ENCODE data around the gene SF3B5. TPM values are rescaled to one million over a fixed set of nuclear protein-coding genes. Genes with fewer than 3 reads are reported as not detected.
"Not testable (repeated sequence)": the region's sequence is repeated elsewhere in the genome, so short reads cannot be mapped to it uniquely, and the experiment has no call there.

The SF3B5 gene
- polyA plus RNA-seq = 100 to 1,000 TPM; 346 to 550 (median 357) TPM

DNA sequence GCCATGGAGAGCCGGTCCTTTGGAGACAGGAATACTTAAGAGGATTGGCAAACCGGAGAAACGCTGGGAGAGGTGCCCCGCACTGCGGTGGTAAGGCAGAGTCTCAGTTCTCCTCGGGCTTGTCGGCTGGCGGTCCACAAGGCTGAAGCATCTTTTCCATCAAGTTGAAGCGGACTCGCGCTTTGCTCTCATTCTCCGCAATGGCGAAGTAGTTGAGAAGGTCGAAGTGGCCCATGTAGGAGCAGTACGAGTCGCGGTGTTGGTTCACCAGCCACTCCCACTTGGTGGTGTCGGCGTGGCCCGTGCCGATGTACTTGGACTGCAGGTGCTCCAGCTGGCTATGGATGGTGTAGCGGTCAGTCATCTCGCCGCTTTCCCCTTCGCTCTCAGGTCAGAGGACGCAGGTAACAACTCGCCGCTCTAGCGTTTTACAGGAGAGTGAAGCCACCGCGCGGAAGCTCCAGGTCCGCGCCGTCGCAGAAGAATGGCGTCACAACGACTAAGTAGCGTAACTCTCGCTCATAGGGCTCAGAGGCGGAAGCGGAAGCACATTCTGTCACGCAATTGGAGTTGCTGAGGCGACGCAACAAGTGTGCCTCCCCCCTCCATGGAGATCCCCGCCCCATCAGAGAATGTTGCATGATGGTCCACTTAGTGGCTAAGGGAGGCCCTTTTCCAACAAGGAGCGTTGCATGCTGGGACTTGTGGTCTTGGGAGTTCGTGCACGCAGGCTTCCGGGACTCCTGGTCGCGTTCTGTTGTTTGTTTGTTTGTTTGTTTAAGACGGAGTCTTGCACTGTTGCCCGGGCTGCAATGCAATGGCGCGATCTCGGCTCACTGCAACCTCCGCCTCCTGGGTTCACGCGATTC, at the start of gene SF3B5:
Gene SF3B5 (minus strand): TSS at position 440 of the 869 bp plus-strand sequence. CDS start 76 bp downstream, at position 364.
- peaks cover 0 to 4% (median 0%) of the 10 kb centered on the region in 3 donors for H3K36me3 Mint-ChIP-seq
- peak within 1 kb of the TSS; percentile 96 to 99 (median 99) for H3K4me3 Mint-ChIP-seq
- H3K4me1 Mint-ChIP-seq = peaks cover 28 to 35% of the 10 kb centered on the region in 2 donors
- no peaks in the 10 kb centered on the region for H3K9me3 Mint-ChIP-seq
- DNase-seq = peak; percentile 97 to 98 (median 97)
- peaks cover 9 to 13% (median 12%) of the 10 kb centered on the region in 3 donors for H3K27me3 Mint-ChIP-seq (ENCODE audit: low read depth in 3 of 3)
- H3K27ac Mint-ChIP-seq = peak within 1 kb of the TSS; percentile 94 to 98 (median 98)

DNA sequence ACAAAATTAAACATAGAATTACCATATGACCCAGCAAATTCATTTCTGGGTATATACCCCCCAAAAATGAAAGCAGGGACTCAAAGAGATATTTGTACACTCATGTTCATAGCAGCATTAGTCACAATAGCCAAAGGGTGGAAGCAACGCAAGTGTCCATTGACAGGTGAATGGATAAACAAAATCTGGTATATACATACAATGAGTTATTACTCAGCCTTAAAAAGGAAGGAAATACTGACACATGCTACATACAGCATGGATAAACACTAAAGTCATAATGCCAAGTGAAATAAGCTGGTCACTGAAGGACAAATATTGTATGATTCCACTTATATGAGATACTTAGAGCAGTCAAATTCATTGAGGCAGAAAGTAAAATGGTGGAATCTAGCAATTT, 49.6 kb upstream of the SF3B5 start:
- Mint-ChIP-seq H3K27ac (no peak overlapping the region), H3K27me3 (ENCODE audit: low read depth in 3 of 3) (peaks cover 0 to 2% (median 0%) of the 10 kb centered on the region in 3 donors), H3K4me3 (no peak overlapping the region)

DNA sequence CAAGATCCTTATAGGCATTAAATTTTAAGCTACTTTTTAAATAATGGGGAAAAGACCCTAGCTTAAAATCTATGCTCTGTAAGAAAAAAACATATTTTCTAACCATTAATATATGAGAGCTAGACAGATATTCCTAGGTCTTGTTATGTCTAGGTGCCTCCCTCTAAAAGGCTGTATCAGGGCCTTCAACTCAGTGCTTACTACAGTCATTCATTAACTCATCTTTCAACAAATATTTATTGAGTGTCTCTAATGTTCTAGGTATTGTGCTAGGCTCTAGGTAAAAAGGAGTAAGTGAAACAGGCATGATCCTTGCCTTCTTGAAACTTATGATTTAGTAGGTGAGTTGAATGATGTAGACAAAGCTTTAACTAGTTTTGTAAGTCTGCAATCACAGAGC, 48.5 kb upstream of the SF3B5 start:
- H3K4me3 Mint-ChIP-seq = no peak overlapping the region

More for the DNA sequence above, 49.6 kb upstream of the SF3B5 start:
- DNase-seq = no peak
- H3K36me3 Mint-ChIP-seq = no peaks in the 10 kb centered on the region
- peaks cover 0 to 4% of the 10 kb centered on the region in 2 donors for H3K4me1 Mint-ChIP-seq
- no peaks in the 10 kb centered on the region for H3K9me3 Mint-ChIP-seq

DNA sequence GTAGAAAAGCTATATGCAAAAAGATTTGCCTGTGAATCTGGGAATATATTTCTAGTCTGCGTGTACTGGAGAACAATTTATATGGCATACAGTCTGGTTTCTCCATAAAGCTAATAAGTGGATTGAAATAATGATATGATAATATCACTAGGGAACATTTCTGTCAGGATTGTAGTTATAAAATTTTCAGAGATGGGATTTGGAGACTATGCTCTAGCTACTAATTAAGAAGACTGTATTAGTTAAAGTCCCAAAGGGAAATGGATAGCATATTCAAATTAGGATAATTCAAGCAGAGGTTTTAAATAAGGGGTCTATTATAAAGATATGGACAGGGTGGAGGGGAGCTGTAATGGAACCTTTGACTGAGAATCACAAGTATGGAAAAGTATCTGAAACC, 47.7 kb upstream of the SF3B5 start:
- no peaks in the 10 kb centered on the region for H3K9me3 Mint-ChIP-seq

More for the DNA sequence above, 48.5 kb upstream of the SF3B5 start:
- Mint-ChIP-seq H3K4me1 (no peaks in the 10 kb centered on the region), H3K27ac (no peak overlapping the region), H3K36me3 (no peaks in the 10 kb centered on the region), H3K27me3 (ENCODE audit: low read depth in 3 of 3) (no peaks in the 10 kb centered on the region), H3K9me3 (no peaks in the 10 kb centered on the region)
- no peak for DNase-seq

DNA sequence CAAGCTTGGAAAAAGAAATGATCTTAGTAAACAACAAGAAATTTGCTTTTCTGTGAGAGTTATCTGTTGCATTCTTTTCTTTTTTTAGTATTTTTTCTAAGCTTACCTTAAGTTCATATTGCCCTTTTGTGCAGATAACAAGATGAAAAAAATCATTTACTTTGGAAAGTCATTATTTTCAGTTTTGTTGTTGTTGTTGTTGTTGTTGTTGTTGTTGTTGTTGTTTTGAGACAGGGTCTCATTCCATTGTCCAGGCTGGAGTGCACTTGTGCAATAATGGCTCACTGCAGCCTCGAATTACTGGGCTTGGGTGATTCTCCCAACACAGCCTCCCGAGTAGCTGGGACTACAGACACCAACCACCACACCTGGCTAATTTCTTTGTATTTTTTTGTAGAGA, 46.1 kb upstream of the SF3B5 start:
- Mint-ChIP-seq H3K27ac (no peak overlapping the region), H3K4me1 (no peaks in the 10 kb centered on the region), H3K36me3 (no peaks in the 10 kb centered on the region), H3K4me3 (no peak overlapping the region), H3K27me3 (ENCODE audit: low read depth in 3 of 3) (peaks cover 0 to 3% (median 2%) of the 10 kb centered on the region in 3 donors), H3K9me3 (no peaks in the 10 kb centered on the region)
- no peak for DNase-seq

More for the DNA sequence above, 47.7 kb upstream of the SF3B5 start:
- H3K4me3 Mint-ChIP-seq = no peak overlapping the region
- H3K27ac Mint-ChIP-seq = no peak overlapping the region
- no peaks in the 10 kb centered on the region for H3K4me1 Mint-ChIP-seq
- H3K36me3 Mint-ChIP-seq = no peaks in the 10 kb centered on the region
- DNase-seq = no peak
- H3K27me3 Mint-ChIP-seq (ENCODE audit: low read depth in 3 of 3) = no peaks in the 10 kb centered on the region

DNA sequence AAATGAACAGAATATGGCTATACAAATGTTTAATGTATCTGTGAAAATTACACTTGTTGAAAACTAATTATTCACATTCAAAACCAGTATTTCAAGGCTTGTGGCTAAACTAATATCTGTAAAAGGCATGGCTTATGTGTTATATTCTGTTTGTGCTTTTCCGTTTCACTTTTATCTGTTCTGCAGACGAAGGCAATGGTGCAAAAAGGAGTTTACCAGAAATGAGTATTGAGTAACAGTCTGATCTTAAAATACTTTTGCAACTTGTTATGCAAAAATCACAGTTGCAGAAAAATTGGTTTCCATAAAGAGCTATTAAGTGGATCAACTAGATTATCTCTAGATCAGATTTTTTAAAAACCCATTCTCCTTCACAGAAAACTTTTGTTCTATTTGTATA, 45.5 kb upstream of the SF3B5 start:
- DNase-seq = no peak
- H3K4me1 Mint-ChIP-seq = no peaks in the 10 kb centered on the region
- H3K4me3 Mint-ChIP-seq = no peak overlapping the region
- no peaks in the 10 kb centered on the region for H3K36me3 Mint-ChIP-seq
- peaks cover 0 to 6% (median 2%) of the 10 kb centered on the region in 3 donors for H3K27me3 Mint-ChIP-seq (ENCODE audit: low read depth in 3 of 3)
- no peak overlapping the region for H3K27ac Mint-ChIP-seq
- no peaks in the 10 kb centered on the region for H3K9me3 Mint-ChIP-seq

DNA sequence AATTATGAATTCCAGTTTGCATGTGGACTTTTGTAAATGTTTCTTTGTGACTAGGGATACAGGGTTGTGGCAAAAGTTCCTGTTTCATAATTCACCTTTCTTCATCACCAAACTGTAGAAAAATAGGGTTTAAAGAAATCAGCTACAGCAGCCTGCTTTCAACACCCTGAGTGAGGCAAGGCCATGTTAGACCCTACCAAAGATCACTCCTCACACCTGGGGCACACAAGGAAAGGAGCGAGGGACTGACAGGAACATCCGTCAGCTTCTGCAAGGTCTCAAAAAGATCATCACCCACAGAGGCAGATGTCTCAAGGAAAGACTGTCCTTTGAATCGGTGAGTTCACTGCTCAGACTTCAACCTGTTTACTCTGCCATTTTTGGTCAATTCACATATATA, 44.4 kb upstream of the SF3B5 start:
- H3K36me3 Mint-ChIP-seq = no peaks in the 10 kb centered on the region
- no peak for DNase-seq
- no peaks in the 10 kb centered on the region for H3K4me1 Mint-ChIP-seq
- H3K4me3 Mint-ChIP-seq = no peak overlapping the region
- no peaks in the 10 kb centered on the region for H3K9me3 Mint-ChIP-seq
- no peak overlapping the region for H3K27ac Mint-ChIP-seq
- peaks cover 0 to 6% (median 2%) of the 10 kb centered on the region in 3 donors for H3K27me3 Mint-ChIP-seq (ENCODE audit: low read depth in 3 of 3)

DNA sequence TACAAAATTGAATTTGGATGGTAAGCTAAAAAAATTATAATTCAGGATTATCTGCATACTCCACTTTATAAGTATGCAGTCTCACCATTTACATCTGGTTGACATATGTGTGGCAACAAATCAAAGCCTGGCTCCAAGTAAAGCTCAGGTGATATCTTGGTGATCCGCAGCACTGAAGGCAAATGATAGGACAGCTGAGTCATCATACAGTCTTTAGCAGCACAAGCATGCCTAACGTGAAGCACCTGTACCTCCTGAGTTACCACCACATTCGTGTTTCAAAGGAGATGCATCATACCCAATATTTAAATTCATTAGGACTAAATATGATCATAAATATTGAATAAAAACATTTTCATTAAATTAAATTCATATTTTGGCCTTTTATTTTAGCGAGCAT, 43.2 kb upstream of the SF3B5 start:
- Mint-ChIP-seq H3K36me3 (peaks cover 0 to 1% (median 0%) of the 10 kb centered on the region in 3 donors), H3K4me1 (no peaks in the 10 kb centered on the region), H3K4me3 (no peak overlapping the region), H3K27me3 (ENCODE audit: low read depth in 3 of 3) (peaks cover 2 to 9% (median 3%) of the 10 kb centered on the region in 3 donors), H3K9me3 (no peaks in the 10 kb centered on the region), H3K27ac (no peak overlapping the region)
- no peak for DNase-seq

DNA sequence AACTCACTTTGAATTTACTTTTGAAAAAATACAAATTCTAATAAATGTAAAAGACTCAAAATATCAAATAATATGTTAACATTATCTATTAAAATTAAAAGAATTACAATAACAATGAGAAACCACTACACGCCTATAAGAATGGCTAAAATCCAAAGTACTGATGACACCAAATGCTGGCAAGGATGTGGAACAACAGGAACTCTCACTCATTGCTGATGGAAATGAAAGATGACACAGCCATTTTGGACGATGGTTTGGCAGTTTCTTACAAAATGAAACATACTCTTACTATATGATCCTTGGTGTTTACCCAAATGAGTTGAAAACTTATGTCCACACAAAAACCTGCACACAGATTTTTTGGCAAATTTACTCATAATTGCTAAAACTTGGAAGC, 39.4 kb upstream of the SF3B5 start:
- peaks cover 2 to 9% (median 7%) of the 10 kb centered on the region in 3 donors for H3K27me3 Mint-ChIP-seq (ENCODE audit: low read depth in 3 of 3)
- H3K36me3 Mint-ChIP-seq = peaks cover 0 to 6% (median 0%) of the 10 kb centered on the region in 3 donors
- H3K27ac Mint-ChIP-seq = no peak overlapping the region
- no peaks in the 10 kb centered on the region for H3K4me1 Mint-ChIP-seq
- DNase-seq = no peak
- H3K4me3 Mint-ChIP-seq = no peak overlapping the region
- no peaks in the 10 kb centered on the region for H3K9me3 Mint-ChIP-seq

DNA sequence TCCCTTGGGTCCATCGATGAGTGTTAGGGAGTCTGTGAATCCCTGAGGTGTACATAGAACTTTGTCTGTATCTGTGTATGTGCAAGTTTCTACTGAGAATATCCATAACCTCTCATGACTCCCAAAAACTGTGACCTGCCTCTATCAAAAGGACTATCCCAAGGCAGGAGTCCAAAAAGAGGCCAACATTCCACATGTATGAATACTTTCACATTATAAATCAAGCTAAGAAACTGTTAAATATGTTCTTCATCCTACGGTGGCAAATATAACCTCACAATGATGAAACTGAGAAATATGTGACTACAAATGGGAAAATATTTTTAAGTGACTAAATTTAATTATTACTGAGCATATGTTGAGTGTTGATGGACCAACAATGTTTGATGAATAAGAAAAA, 38.8 kb upstream of the SF3B5 start:
- no peaks in the 10 kb centered on the region for H3K4me1 Mint-ChIP-seq
- H3K27me3 Mint-ChIP-seq (ENCODE audit: low read depth in 3 of 3) = peaks cover 2 to 9% (median 7%) of the 10 kb centered on the region in 3 donors
- peaks cover 0 to 6% (median 0%) of the 10 kb centered on the region in 3 donors for H3K36me3 Mint-ChIP-seq
- DNase-seq = no peak
- no peaks in the 10 kb centered on the region for H3K9me3 Mint-ChIP-seq
- H3K4me3 Mint-ChIP-seq = no peak overlapping the region
- no peak overlapping the region for H3K27ac Mint-ChIP-seq

DNA sequence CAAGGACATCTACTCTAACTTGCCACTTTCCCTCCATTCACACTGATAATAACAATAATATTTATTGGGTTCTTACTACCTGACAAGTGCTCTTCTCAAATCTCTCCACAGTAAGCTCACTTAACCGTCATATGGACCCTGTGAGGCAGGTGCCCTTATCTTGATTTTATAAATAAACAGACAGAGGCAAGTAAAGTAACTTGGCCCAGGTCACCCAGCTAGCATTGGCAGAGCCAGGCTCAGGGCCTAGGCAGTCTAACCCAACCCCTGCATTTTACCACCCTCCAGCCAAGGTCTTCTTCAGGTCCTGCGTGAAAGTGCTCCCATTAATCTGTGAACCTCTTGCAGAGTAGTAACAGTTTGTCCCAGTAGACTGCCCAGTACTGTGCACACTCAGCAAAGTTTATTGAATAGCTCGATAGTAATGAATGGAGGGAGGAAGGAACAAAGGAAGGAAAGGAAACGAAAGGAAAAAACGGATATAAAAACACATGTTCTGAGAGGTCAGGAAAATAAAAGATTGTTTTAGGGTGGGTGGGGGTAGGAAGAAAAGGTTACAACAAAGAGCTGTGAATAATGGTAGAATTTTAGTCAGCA, 38.0 kb upstream of the SF3B5 start:
- peaks cover 3 to 11% (median 9%) of the 10 kb centered on the region in 3 donors for H3K27me3 Mint-ChIP-seq (ENCODE audit: low read depth in 3 of 3)
- no peak overlapping the region for H3K4me3 Mint-ChIP-seq
- DNase-seq = no peak
- peaks cover 0 to 6% (median 0%) of the 10 kb centered on the region in 3 donors for H3K36me3 Mint-ChIP-seq
- no peaks in the 10 kb centered on the region for H3K4me1 Mint-ChIP-seq
- H3K27ac Mint-ChIP-seq = no peak overlapping the region
- H3K9me3 Mint-ChIP-seq = no peaks in the 10 kb centered on the region

DNA sequence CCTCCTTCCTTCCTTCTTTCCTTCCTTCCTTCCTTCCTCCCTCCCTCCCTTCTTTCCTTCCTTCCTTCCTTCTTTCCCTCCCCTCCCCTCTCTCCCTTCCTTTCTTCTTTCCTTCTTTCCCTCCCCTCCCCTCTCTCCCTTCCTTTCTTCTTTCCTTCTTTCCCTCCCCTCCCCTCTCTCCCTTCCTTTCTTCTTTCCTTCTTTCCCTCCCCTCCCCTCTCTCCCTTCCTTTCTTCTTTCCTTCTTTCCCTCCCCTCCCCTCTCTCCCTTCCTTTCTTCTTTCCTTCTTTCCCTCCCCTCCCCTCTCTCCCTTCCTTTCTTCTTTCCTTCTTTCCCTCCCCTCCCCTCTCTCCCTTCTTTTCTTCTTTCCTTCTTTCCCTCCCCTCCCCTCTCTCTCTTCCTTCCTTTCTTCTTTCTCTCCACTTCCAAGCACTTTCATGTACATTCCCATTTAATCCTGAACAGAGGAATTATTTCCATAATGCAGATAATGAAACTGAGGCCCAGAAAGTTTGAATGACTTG, 36.9 kb upstream of the SF3B5 start:
- H3K4me1 Mint-ChIP-seq, H3K27ac Mint-ChIP-seq: not testable (repeated sequence)

DNA sequence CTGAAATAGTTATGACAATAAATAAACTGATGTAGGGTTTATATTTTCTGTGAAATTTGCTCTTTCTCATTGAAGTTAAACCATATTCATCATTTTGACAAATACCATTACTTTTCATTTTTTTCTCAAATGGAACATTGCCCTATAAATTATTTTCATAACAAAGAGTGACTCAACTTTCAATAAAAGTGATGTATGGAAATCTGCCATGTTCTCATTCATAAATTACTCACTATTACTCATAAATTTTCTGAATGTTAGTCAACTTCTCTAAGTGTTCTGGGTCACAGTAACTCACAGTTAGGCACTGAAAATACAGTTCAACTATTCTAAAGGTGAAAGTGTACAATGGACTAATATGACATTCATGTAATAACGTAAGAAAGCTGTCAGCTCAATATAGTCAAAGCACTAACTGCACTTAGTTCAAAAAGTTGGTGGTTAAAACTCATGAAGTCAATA, 35.9 kb upstream of the SF3B5 start:
- H3K4me3 Mint-ChIP-seq = no peak overlapping the region
- peaks cover 1 to 11% (median 3%) of the 10 kb centered on the region in 3 donors for H3K27me3 Mint-ChIP-seq (ENCODE audit: low read depth in 3 of 3)
- H3K27ac Mint-ChIP-seq = no peak overlapping the region
- H3K4me1 Mint-ChIP-seq = no peaks in the 10 kb centered on the region
- peaks cover 0 to 6% (median 0%) of the 10 kb centered on the region in 3 donors for H3K36me3 Mint-ChIP-seq
- H3K9me3 Mint-ChIP-seq = no peaks in the 10 kb centered on the region
- DNase-seq = no peak

More for the DNA sequence above, 36.9 kb upstream of the SF3B5 start:
- H3K9me3 Mint-ChIP-seq, DNase-seq, H3K4me3 Mint-ChIP-seq, H3K36me3 Mint-ChIP-seq: not testable (repeated sequence)
- peaks cover 2 to 11% (median 6%) of the 10 kb centered on the region in 3 donors for H3K27me3 Mint-ChIP-seq (ENCODE audit: low read depth in 3 of 3)

DNA sequence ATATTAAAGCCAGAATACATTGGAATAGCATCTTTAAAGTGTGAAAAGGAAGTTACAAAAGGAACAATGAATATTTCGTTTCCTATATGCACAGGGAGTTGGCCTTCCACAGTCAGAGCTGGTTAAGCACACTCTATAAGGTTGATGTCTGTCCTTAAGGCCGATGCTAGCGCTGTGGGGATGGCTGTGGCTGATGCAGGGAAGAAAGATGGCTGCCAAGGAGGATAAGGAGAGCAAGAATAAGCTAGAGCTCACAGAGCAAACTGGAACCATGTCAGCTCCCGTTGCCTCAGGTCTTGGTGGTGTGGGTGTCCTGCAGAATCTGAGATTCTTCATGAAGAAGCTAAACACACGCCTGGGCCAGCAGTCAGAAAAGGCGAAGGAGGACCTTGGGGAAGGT, 34.1 kb upstream of the SF3B5 start:
- Mint-ChIP-seq H3K27ac (no peak overlapping the region), H3K27me3 (ENCODE audit: low read depth in 3 of 3) (peaks cover 1 to 11% (median 3%) of the 10 kb centered on the region in 3 donors), H3K4me1 (peaks cover under 1 to 3% of the 10 kb centered on the region in 2 donors), H3K9me3 (no peaks in the 10 kb centered on the region), H3K4me3 (no peak overlapping the region), H3K36me3 (peaks cover 0 to 6% (median 0%) of the 10 kb centered on the region in 3 donors)
- DNase-seq = no peak

Measured in immature natural killer cell (primary cell).